K562 (cell line): ENCODE results near the gene SNPH. TPM values are rescaled to one million over a fixed set of nuclear protein-coding genes. Genes with fewer than 3 reads are reported as not detected.
A peak's percentile ranks its signal among the peaks of the same experiment; 100 is the strongest.

Experiments used
- ATF3 ChIP-seq, 2 experiments: fragments of 450-650 bp in 1 of 2; sonication (generic) in 1 of 2; formaldehyde crosslinking in 1 of 2; IDR thresholded peaks in 1 of 2; conservative IDR thresholded peaks in 1 of 2; 2 replicates each; pipeline versions ENCODE4 v1.6.1 to v1.8.1; 2016 to 2023; ENCODE audit warnings: mild to moderate bottlenecking in 2 of 2, moderate library complexity in 2 of 2, inconsistent platforms in 1 of 2, missing genetic modification reagents in 1 of 2
- CEBPB ChIP-seq: fragments of 450-650 bp; IDR thresholded peaks from 2 replicates; pipeline ENCODE4 v1.6.1; 2016; ENCODE audit warnings: missing genetic modification characterization, missing compliant biosample characterization
- FOXK2 ChIP-seq, 2 experiments: fragments of 450-650 bp; IDR thresholded peaks in 1 of 2; conservative IDR thresholded peaks in 1 of 2; 2 replicates each; pipeline ENCODE4 v1.6.1; 2016; ENCODE audit warnings: low read depth in 2 of 2, mild to moderate bottlenecking in 1 of 2
- ILK ChIP-seq: fragments of 450-650 bp; IDR thresholded peaks from 2 replicates; pipeline ENCODE4 v1.6.1; 2016; ENCODE audit warnings: missing genetic modification characterization, low read depth, mild to moderate bottlenecking, missing compliant biosample characterization, moderate library complexity, borderline replicate concordance
- IRF2 ChIP-seq: sonication (generic); formaldehyde crosslinking; IDR thresholded peaks from 2 replicates; pipeline ENCODE4 v1.8.1; 2022; ENCODE audit warnings: mild to moderate bottlenecking, missing genetic modification reagents
- POLR2AphosphoS5 ChIP-seq: IDR thresholded peaks from 2 replicates; pipeline ENCODE4 v1.6.1; 2011; ENCODE audit warnings: mild to moderate bottlenecking, low read depth, low read length, moderate library complexity; ENCODE audit not compliant: control insufficient read depth, insufficient read depth
- SIN3A ChIP-seq, 2 experiments: fragments of 150-350 bp in 1 of 2; IDR thresholded peaks; 2 replicates each; pipeline ENCODE4 v1.6.1; 2011 to 2016; ENCODE audit warnings: borderline replicate concordance in 2 of 2, low read depth in 2 of 2, low read length in 2 of 2, mild to moderate bottlenecking in 2 of 2, moderate library complexity in 2 of 2; ENCODE audit not compliant: control insufficient read depth in 1 of 2
- XRCC5 ChIP-seq: fragments of 200-400 bp; formaldehyde crosslinking; IDR thresholded peaks from 2 replicates; pipeline ENCODE4 v1.6.1; 2017; ENCODE audit warnings: low read depth, mild to moderate bottlenecking, low read length
- ZBTB26 ChIP-seq: fragments of 450-650 bp; formaldehyde crosslinking; IDR thresholded peaks from 2 replicates; pipeline ENCODE4 v1.4.0; 2022; ENCODE audit warnings: missing genetic modification characterization
- ZFPM2 ChIP-seq: fragments of 250-450 bp; sonication (Bioruptor Pico); IDR thresholded peaks from 2 replicates; pipeline ENCODE4 v1.5.1; 2022; ENCODE audit warnings: mild to moderate bottlenecking
- ZNF561 ChIP-seq: fragments of 450-650 bp; formaldehyde crosslinking; conservative IDR thresholded peaks from 2 replicates; pipeline ENCODE4 v1.4.0; 2020; ENCODE audit warnings: mild to moderate bottlenecking, moderate library complexity
- ZNF644 ChIP-seq: fragments of 200-800 bp; sonication (Bioruptor generic); IDR thresholded peaks from 2 replicates; pipeline ENCODE4 v1.6.1; 2016; ENCODE audit warnings: low read depth, missing genetic modification characterization, missing compliant biosample characterization
- polyA plus RNA-seq, 8 experiments: library from polyadenylated mRNA; depleted of rRNA in 4 of 8; stranded (reverse) in 5 of 8; unstranded in 3 of 8; fragments of >200 nt; fragmentation: Nextera tagmentation in 2 of 8; fragmentation: Illumina TruSeq in 1 of 8; extraction: Ambion mirVana in 2 of 8; extraction: Trizol in 1 of 8; gene quantifications; 2 replicates each; pipeline versions ENCODE4 v1.2.1 to v1.2.3, GENCODE V29; 2011 to 2014; ENCODE audit warnings: inconsistent platforms in 1 of 8, missing spikeins in 1 of 8
- total RNA-seq, 7 experiments: library from RNA; depleted of rRNA in 6 of 7; stranded (reverse); fragments of >200 nt in 6 of 7; fragmentation: Illumina TruSeq in 2 of 7; extraction: Trizol in 2 of 7; gene quantifications; 2 replicates each; pipeline versions ENCODE4 v1.2.1 to v1.2.3, GENCODE V29; 2011 to 2021; ENCODE audit warnings: low replicate concordance in 1 of 7
- TF ChIP-seq, protein P1 (sequence below): fragments of 250-450 bp; sonication (Bioruptor Pico); IDR thresholded peaks from 2 replicates; pipeline ENCODE4 v1.5.0; 2020; ENCODE audit warnings: mild to moderate bottlenecking
- TF ChIP-seq, protein P2 (sequence below): fragments of 450-650 bp; formaldehyde crosslinking; IDR thresholded peaks from 2 replicates; pipeline ENCODE4 v1.4.0; 2022; ENCODE audit warnings: missing genetic modification characterization
- TF ChIP-seq, protein P3 (sequence below): sonication (generic); formaldehyde crosslinking; IDR thresholded peaks from 2 replicates; pipeline ENCODE4 v1.8.0; 2022; ENCODE audit warnings: missing genetic modification reagents, mild to moderate bottlenecking, borderline replicate concordance
- TF ChIP-seq, protein P4 (sequence below): fragments of 250-450 bp; sonication (Bioruptor Pico); IDR thresholded peaks from 2 replicates; pipeline ENCODE4 v1.8.0; 2021; ENCODE audit warnings: moderate library complexity, mild to moderate bottlenecking, inconsistent platforms
- TF ChIP-seq, protein P5 (sequence below), 2 experiments: fragments of 200-800 bp in 1 of 2; sonication (Bioruptor generic) in 1 of 2; sonication (generic) in 1 of 2; formaldehyde crosslinking in 1 of 2; IDR thresholded peaks in 1 of 2; conservative IDR thresholded peaks in 1 of 2; 2 replicates each; pipeline versions ENCODE4 v1.5.0 to v1.6.1; 2016 to 2020; ENCODE audit warnings: missing compliant biosample characterization in 1 of 2, missing genetic modification characterization in 1 of 2, missing genetic modification reagents in 1 of 2

The SNPH gene
- total and polyA plus RNA-seq, 9 of the 15 experiments (the other 6 are each of a cell fraction or from before 2014, with no cell fraction given) = 0.03 to 4.2 (median 1.4) TPM

GRCh38 chr20:1325173-1326030 is 59.3 kb downstream of the SNPH start (continued):
- TF ChIP-seq, protein P1, sequence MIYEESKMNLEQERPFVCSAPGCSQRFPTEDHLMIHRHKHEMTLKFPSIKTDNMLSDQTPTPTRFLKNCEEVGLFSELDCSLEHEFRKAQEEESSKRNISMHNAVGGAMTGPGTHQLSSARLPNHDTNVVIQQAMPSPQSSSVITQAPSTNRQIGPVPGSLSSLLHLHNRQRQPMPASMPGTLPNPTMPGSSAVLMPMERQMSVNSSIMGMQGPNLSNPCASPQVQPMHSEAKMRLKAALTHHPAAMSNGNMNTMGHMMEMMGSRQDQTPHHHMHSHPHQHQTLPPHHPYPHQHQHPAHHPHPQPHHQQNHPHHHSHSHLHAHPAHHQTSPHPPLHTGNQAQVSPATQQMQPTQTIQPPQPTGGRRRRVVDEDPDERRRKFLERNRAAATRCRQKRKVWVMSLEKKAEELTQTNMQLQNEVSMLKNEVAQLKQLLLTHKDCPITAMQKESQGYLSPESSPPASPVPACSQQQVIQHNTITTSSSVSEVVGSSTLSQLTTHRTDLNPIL = no peak
- TF ChIP-seq ATF3 (IDR thresholded peaks at IDR 0.05) (peak; percentile 98), ATF3 (CRISPR knock-in tag; conservative IDR thresholded peaks at IDR 0.05) (no peak), ILK (tag) (no peak), IRF2 (CRISPR knock-in tag) (no peak), ZFPM2 (CRISPR knock-in tag) (no peak), XRCC5 (no peak), ZBTB26 (no peak), SIN3A (IDR thresholded peaks at IDR 0.05; ENCODE audit: borderline replicate concordance in 2 of 2, control insufficient read depth in 1 of 2, low read depth in 2 of 2, low read length in 2 of 2) (no peak), FOXK2 (conservative IDR thresholded peaks at IDR 0.05 in 1 of 2, IDR thresholded peaks at IDR 0.05 in 1 of 2; ENCODE audit: low read depth in 2 of 2) (peak; percentile 13 to 19; a peak in 1 of 4 replicates), ZNF561 (CRISPR knock-in tag) (no peak), CEBPB (tag) (peak; percentile 50; the same call in 1 of the 2 replicates), POLR2AphosphoS5 (peak; percentile 90), ZNF644 (tag) (no peak)
- TF ChIP-seq, protein P2, sequence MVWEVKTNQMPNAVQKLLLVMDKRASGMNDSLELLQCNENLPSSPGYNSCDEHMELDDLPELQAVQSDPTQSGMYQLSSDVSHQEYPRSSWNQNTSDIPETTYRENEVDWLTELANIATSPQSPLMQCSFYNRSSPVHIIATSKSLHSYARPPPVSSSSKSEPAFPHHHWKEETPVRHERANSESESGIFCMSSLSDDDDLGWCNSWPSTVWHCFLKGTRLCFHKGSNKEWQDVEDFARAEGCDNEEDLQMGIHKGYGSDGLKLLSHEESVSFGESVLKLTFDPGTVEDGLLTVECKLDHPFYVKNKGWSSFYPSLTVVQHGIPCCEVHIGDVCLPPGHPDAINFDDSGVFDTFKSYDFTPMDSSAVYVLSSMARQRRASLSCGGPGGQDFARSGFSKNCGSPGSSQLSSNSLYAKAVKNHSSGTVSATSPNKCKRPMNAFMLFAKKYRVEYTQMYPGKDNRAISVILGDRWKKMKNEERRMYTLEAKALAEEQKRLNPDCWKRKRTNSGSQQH (CRISPR knock-in tag) = no peak
- TF ChIP-seq, protein P3, sequence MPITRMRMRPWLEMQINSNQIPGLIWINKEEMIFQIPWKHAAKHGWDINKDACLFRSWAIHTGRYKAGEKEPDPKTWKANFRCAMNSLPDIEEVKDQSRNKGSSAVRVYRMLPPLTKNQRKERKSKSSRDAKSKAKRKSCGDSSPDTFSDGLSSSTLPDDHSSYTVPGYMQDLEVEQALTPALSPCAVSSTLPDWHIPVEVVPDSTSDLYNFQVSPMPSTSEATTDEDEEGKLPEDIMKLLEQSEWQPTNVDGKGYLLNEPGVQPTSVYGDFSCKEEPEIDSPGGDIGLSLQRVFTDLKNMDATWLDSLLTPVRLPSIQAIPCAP (CRISPR knock-in tag) = no peak
- TF ChIP-seq, protein P4, sequence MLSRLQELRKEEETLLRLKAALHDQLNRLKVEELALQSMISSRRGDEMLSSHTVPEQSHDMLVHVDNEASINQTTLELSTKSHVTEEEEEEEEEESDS = no peak
- TF ChIP-seq, protein P5, sequence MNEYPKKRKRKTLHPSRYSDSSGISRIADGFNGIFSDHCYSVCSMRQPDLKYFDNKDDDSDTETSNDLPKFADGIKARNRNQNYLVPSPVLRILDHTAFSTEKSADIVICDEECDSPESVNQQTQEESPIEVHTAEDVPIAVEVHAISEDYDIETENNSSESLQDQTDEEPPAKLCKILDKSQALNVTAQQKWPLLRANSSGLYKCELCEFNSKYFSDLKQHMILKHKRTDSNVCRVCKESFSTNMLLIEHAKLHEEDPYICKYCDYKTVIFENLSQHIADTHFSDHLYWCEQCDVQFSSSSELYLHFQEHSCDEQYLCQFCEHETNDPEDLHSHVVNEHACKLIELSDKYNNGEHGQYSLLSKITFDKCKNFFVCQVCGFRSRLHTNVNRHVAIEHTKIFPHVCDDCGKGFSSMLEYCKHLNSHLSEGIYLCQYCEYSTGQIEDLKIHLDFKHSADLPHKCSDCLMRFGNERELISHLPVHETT (CRISPR knock-in tag; conservative IDR thresholded peaks at IDR 0.05 in 1 of 2, IDR thresholded peaks at IDR 0.05 in 1 of 2) = no peak
